Endodermal cell (in vitro differentiated cells): ENCODE data around the gene PLRG1. TPM values are rescaled to one million over a fixed set of nuclear protein-coding genes. Genes with fewer than 3 reads are reported as not detected.

Source experiments
- DNase-seq: peaks from one replicate; pipeline ENCODE4 v3.0.0-alpha.2; 2017
- H3K27ac ChIP-seq: 2 replicates; pipeline ENCODE4 v1.5.1; 2013; ENCODE audit warnings: mild to moderate bottlenecking, low read depth, low read length, moderate library complexity
- H3K27me3 ChIP-seq: 2 replicates; pipeline ENCODE4 v1.6.1; 2013; ENCODE audit warnings: mild to moderate bottlenecking, low read length, moderate library complexity; ENCODE audit not compliant: insufficient read depth, control insufficient read depth, poor library complexity, severe bottlenecking
- H3K36me3 ChIP-seq: 2 replicates; pipeline ENCODE4 v1.7.0; 2013; ENCODE audit warnings: mild to moderate bottlenecking, low read length, moderate library complexity; ENCODE audit not compliant: control insufficient read depth, insufficient read depth
- H3K4me1 ChIP-seq: one replicate; pipeline ENCODE4 v1.7.0; 2013; ENCODE audit warnings: low read length; ENCODE audit not compliant: control insufficient read depth, insufficient read depth
- H3K4me3 ChIP-seq: 2 replicates; pipeline ENCODE4 v1.5.1; 2013; ENCODE audit warnings: mild to moderate bottlenecking, low read length, moderate library complexity
- H3K9ac ChIP-seq: 2 replicates; pipeline ENCODE4 v1.6.1; 2013; ENCODE audit warnings: mild to moderate bottlenecking, low read length, moderate library complexity; ENCODE audit not compliant: poor library complexity, severe bottlenecking; ENCODE audit errors: extremely low read depth
- H3K9me3 ChIP-seq: 2 replicates; pipeline ENCODE4 v1.6.1; 2013; ENCODE audit warnings: mild to moderate bottlenecking, low read length, moderate library complexity; ENCODE audit not compliant: control insufficient read depth
- H3K27ac Mint-ChIP-seq: 2 replicates; pipeline ENCODE4 v1.8.0; 2020; ENCODE audit warnings: mixed read lengths
- H3K27me3 Mint-ChIP-seq: 2 replicates; pipeline ENCODE4 v1.8.0; 2021; ENCODE audit warnings: mild to moderate bottlenecking, mixed read lengths; ENCODE audit not compliant: insufficient read depth
- H3K36me3 Mint-ChIP-seq: 2 replicates; pipeline ENCODE4 v1.8.0; 2020; ENCODE audit warnings: low read depth, mixed read lengths
- H3K4me1 Mint-ChIP-seq: 2 replicates; pipeline ENCODE4 v1.8.0; 2020; ENCODE audit warnings: mixed read lengths
- H3K4me3 Mint-ChIP-seq: 2 replicates; pipeline ENCODE4 v1.8.0; 2020; ENCODE audit warnings: mild to moderate bottlenecking, moderate library complexity, mixed read lengths
- H3K9me3 Mint-ChIP-seq: 2 replicates; pipeline ENCODE4 v1.8.0; 2020; ENCODE audit warnings: mild to moderate bottlenecking, mixed read lengths
- CTCF ChIP-seq: fragments of 200-600 bp; sonication (generic); conservative IDR thresholded peaks from 2 replicates; pipeline ENCODE4 v1.5.0; 2021; ENCODE audit warnings: antibody characterized with exemption, mild to moderate bottlenecking
- WGBS, 2 experiments: methylation state at CpG; one replicate each; pipeline versions ENCODE4 v1.1.5 to v1.1.7; 2013; ENCODE audit warnings: missing lambda C conversion rate in 2 of 2, mixed read lengths in 1 of 2; ENCODE audit not compliant: insufficient coverage in 1 of 2, insufficient read length in 1 of 2; 5-methylcytosine and 5-hydroxymethylcytosine counted together
- total RNA-seq, 2 donors: library from RNA; stranded (reverse); fragmentation: NEBNext Ultra II Directional in 1 of 2; extraction: Animal tissue kit (Norgen Biotek cat#: 25700) in 1 of 2; gene quantifications; 2 replicates in 1 of 2; 3 replicates in 1 of 2; pipeline ENCODE4 v1.2.1, GENCODE V29; 2021

The PLRG1 gene
- total RNA-seq, 2 donors from 2014 or later = 132 to 235 TPM

- no peak overlapping the region for H3K27ac Mint-ChIP-seq
- DNase-seq = peak; percentile 89
Observed at GRCh38 chr4:154551872-154552686, 1.9 kb upstream of the PLRG1 start.

GRCh38 chr4:154545689-154546088 lies 4.5 kb downstream of the PLRG1 start:
- H3K36me3 Mint-ChIP-seq = peaks cover 63% of the 10 kb centered on the region
- peaks cover 3% of the 10 kb centered on the region for H3K4me1 ChIP-seq
- no peak overlapping the region for H3K27ac ChIP-seq
- H3K36me3 ChIP-seq = peaks cover 79% of the 10 kb centered on the region
- no peaks in the 10 kb centered on the region for H3K27me3 ChIP-seq
- no peaks in the 10 kb centered on the region for H3K9me3 Mint-ChIP-seq
- WGBS, 2 experiments = 94% methylated on average over 4 of the region's 4 CpGs; no CpG with 5 or more reads in 1 of the 2 experiments
- no peak overlapping the region for H3K4me3 Mint-ChIP-seq
- H3K9me3 ChIP-seq = no peaks in the 10 kb centered on the region
- H3K27ac Mint-ChIP-seq = no peak overlapping the region
- TF ChIP-seq CTCF = peak; percentile 67
- no peaks in the 10 kb centered on the region for H3K27me3 Mint-ChIP-seq
- no peak for DNase-seq
- H3K9ac ChIP-seq = no peak overlapping the region
- H3K4me3 ChIP-seq = peak overlapping the region; percentile 96
- H3K4me1 Mint-ChIP-seq = peaks cover 9% of the 10 kb centered on the region

More at GRCh38 chr4:154551872-154552686, 1.9 kb upstream of the PLRG1 start:
- Mint-ChIP-seq H3K4me3 (no peak overlapping the region), H3K27me3 (peaks cover 3% of the 10 kb centered on the region), H3K9me3 (no peaks in the 10 kb centered on the region), H3K36me3 (peaks cover 10% of the 10 kb centered on the region), H3K4me1 (peaks cover 9% of the 10 kb centered on the region)
- Histone ChIP-seq H3K27me3 (no peaks in the 10 kb centered on the region), H3K27ac (no peak overlapping the region), H3K4me1 (no peaks in the 10 kb centered on the region), H3K9ac (no peak overlapping the region), H3K36me3 (peaks cover 15% of the 10 kb centered on the region), H3K9me3 (no peaks in the 10 kb centered on the region), H3K4me3 (no peak overlapping the region)
- TF ChIP-seq CTCF = peak; percentile 95
- 40 to 43% methylated on average over 1 to 5 of the region's 6 CpGs for WGBS, 2 experiments

- Histone ChIP-seq H3K27me3 (no peaks in the 10 kb centered on the region), H3K4me3 (no peak overlapping the region), H3K36me3 (peaks cover 100% of the 10 kb centered on the region), H3K27ac (no peak overlapping the region), H3K9me3 (no peaks in the 10 kb centered on the region), H3K4me1 (peaks cover 3% of the 10 kb centered on the region), H3K9ac (no peak overlapping the region)
- Mint-ChIP-seq H3K27me3 (no peaks in the 10 kb centered on the region), H3K4me1 (peaks cover 2% of the 10 kb centered on the region), H3K36me3 (peaks cover 79% of the 10 kb centered on the region), H3K27ac (no peak overlapping the region), H3K4me3 (no peak overlapping the region), H3K9me3 (no peaks in the 10 kb centered on the region)
- WGBS, 2 experiments = 93 to 94% methylated on average over 2 to 4 of the region's 4 CpGs
- DNase-seq = no peak
- no peak for TF ChIP-seq CTCF
Observed at GRCh38 chr4:154542271-154542879, 7.8 kb downstream of the PLRG1 start.
